Endothelial cell of umbilical vein (primary cell): Measurements from ENCODE around the gene MRPL58.

Source experiments
- CTCF ChIP-seq, 2 donors: IDR thresholded peaks; 1 replicate in 1 of 2; 2 replicates in 1 of 2; pipeline ENCODE4 v1.5.1; 2011; ENCODE audit warnings: low read length in 2 of 2, mild to moderate bottlenecking in 2 of 2, moderate library complexity in 2 of 2, control low read depth in 1 of 2, inconsistent platforms in 1 of 2, low read depth in 1 of 2; ENCODE audit not compliant: insufficient read depth in 1 of 2; ENCODE audit errors: extremely low read depth in 1 of 2
- EZH2 ChIP-seq: IDR thresholded peaks from 2 replicates; pipeline ENCODE4 v1.6.1; 2012; ENCODE audit warnings: borderline replicate concordance, low read depth, mild to moderate bottlenecking, moderate library complexity, low read length, inconsistent platforms; ENCODE audit not compliant: severe bottlenecking
- GATA2 ChIP-seq: IDR thresholded peaks from 2 replicates; pipeline ENCODE4 v1.7.0; 2011; ENCODE audit warnings: low read depth, mild to moderate bottlenecking, moderate library complexity, mixed read lengths, low read length; ENCODE audit not compliant: insufficient read length, insufficient read depth
- POLR2A ChIP-seq: IDR thresholded peaks from 2 replicates; pipeline ENCODE4 v1.6.1; 2012; ENCODE audit warnings: low read depth, mild to moderate bottlenecking, control low read depth, low read length
- POLR2AphosphoS5 ChIP-seq: IDR thresholded peaks from 2 replicates; pipeline ENCODE4 v1.6.1; 2012; ENCODE audit warnings: low read depth, mild to moderate bottlenecking, control low read depth, low read length, moderate library complexity; ENCODE audit not compliant: insufficient read depth

GRCh38 chr17:74994440-74994839, 18.0 kb upstream of the MRPL58 start:
- TF ChIP-seq POLR2A (no peak), POLR2AphosphoS5 (no peak), CTCF (IDR thresholded peaks at IDR 0.05; ENCODE audit: extremely low read depth in 1 of 2, insufficient read depth in 1 of 2, low read depth in 1 of 2, low read length in 2 of 2) (no peak), GATA2 (no peak), EZH2 (no peak)
